SK-N-SH (cell line): ENCODE measurements around the gene IGFALS. TPM values are rescaled to one million over a fixed set of nuclear protein-coding genes. Genes with fewer than 3 reads are reported as not detected.

Experiments
- CTCF ChIA-PET: fragments of 300-600, 350-600 bp; formaldehyde crosslinking; extraction: SDS; loops from one replicate; lab custom pipeline; 2021; lab: Yijun Ruan, JAX
- POLR2A ChIA-PET: fragments of 350-600 bp; sonication (Branson Sonifier 250); formaldehyde crosslinking; extraction: SDS; loops from one replicate; lab custom pipeline; 2020; ENCODE audit warnings: antibody characterized with exemption, inconsistent platforms; lab: Yijun Ruan, JAX
- DNase-seq: peaks from one replicate; pipeline ENCODE4 v3.0.0; 2012
- H2AFZ ChIP-seq: fragments of 200-600 bp; sonication (generic); 2 replicates; pipeline ENCODE4 v1.8.1; 2016; ENCODE audit warnings: antibody characterized with exemption, mild to moderate bottlenecking, low read depth
- H3F3A ChIP-seq: fragments of 200-600 bp; sonication (generic); replicated peaks from 2 replicates; pipeline ENCODE3; 2016; ENCODE audit warnings: antibody characterized with exemption, mild to moderate bottlenecking; ENCODE audit not compliant: insufficient read depth
- H3K27ac ChIP-seq, 2 experiments: fragments of 200-500 bp in 1 of 2; fragments of 200-600 bp in 1 of 2; sonication (Bioruptor generic) in 1 of 2; sonication (generic), shearing (Covaris generic) in 1 of 2; 2 replicates each; pipeline versions ENCODE4 v1.5.1 to v1.6.1; 2014 to 2016; ENCODE audit warnings: low read depth in 2 of 2, inconsistent platforms in 1 of 2, low read length in 1 of 2, mild to moderate bottlenecking in 1 of 2, mixed read lengths in 1 of 2
- H3K27me3 ChIP-seq: fragments of 200-600 bp; sonication (generic), shearing (Covaris generic); 2 replicates; pipeline ENCODE4 v1.6.1; 2016; ENCODE audit warnings: mixed run types; ENCODE audit not compliant: insufficient read depth
- H3K36me3 ChIP-seq, 2 experiments: fragments of 200-500 bp in 1 of 2; fragments of 200-600 bp in 1 of 2; sonication (Bioruptor generic) in 1 of 2; sonication (generic) in 1 of 2; replicated peaks in 1 of 2; 2 replicates each; pipeline versions ENCODE3 to v1.5.1; 2014 to 2016; ENCODE audit warnings: low read length in 1 of 2, mild to moderate bottlenecking in 1 of 2; ENCODE audit not compliant: insufficient read depth in 2 of 2, control insufficient read depth in 1 of 2
- H3K4me1 ChIP-seq, 2 experiments: fragments of 200-500 bp in 1 of 2; fragments of 200-600 bp in 1 of 2; sonication (Bioruptor generic) in 1 of 2; sonication (generic), shearing (Covaris generic) in 1 of 2; 2 replicates each; pipeline versions ENCODE4 v1.5.1 to v1.6.1; 2014 to 2016; ENCODE audit warnings: low read depth in 1 of 2, low read length in 1 of 2, mixed run types in 1 of 2; ENCODE audit not compliant: insufficient read depth in 2 of 2, control insufficient read depth in 1 of 2
- H3K4me2 ChIP-seq: fragments of 200-600 bp; sonication (generic), shearing (Covaris generic); 2 replicates; pipeline ENCODE4 v1.6.1; 2017; ENCODE audit warnings: mixed run types
- H3K4me3 ChIP-seq, 2 experiments: fragments of 200-500 bp in 1 of 2; fragments of 200-600 bp in 1 of 2; sonication (Bioruptor generic) in 1 of 2; sonication (generic), shearing (Covaris generic) in 1 of 2; 2 replicates each; pipeline versions ENCODE4 v1.5.1 to v1.8.1; 2014 to 2016; ENCODE audit warnings: low read depth in 2 of 2, inconsistent platforms in 1 of 2, low read length in 1 of 2, mild to moderate bottlenecking in 1 of 2, mixed read lengths in 1 of 2, moderate library complexity in 1 of 2
- H3K79me2 ChIP-seq: fragments of 200-600 bp; sonication (generic); 2 replicates; pipeline ENCODE4 v1.8.1; 2017; ENCODE audit warnings: mild to moderate bottlenecking; ENCODE audit not compliant: insufficient read depth
- H3K9ac ChIP-seq: fragments of 200-600 bp; sonication (generic); 2 replicates; pipeline ENCODE4 v1.6.1; 2017; ENCODE audit warnings: mixed run types
- H3K9me2 ChIP-seq: fragments of 200-600 bp; sonication (generic); 2 replicates; pipeline ENCODE4 v1.6.1; 2017; ENCODE audit warnings: mixed run types
- H3K9me3 ChIP-seq: fragments of 200-600 bp; sonication (generic); 2 replicates; pipeline ENCODE4 v1.6.1; 2017; ENCODE audit warnings: mixed run types, mild to moderate bottlenecking, moderate library complexity
- H4K20me1 ChIP-seq: fragments of 200-600 bp; sonication (generic); 2 replicates; pipeline ENCODE4 v1.6.1; 2017; ENCODE audit warnings: mild to moderate bottlenecking, mixed run types; ENCODE audit not compliant: insufficient read depth
- EP300 ChIP-seq, 2 experiments: IDR thresholded peaks; 2 replicates each; pipeline versions ENCODE4 v1.4.0 to v1.6.1; 2012; ENCODE audit warnings: borderline replicate concordance in 1 of 2, low read depth in 1 of 2, low read length in 1 of 2
- EZH2phosphoT487 ChIP-seq: fragments of 200-600 bp; sonication (generic); IDR thresholded peaks from 2 replicates; pipeline ENCODE4 v1.6.1; 2017; ENCODE audit warnings: low read depth, mixed run types, mild to moderate bottlenecking, antibody characterized with exemption, moderate library complexity, borderline replicate concordance
- FOXJ3 ChIP-seq: sonication (generic); formaldehyde crosslinking; IDR thresholded peaks from 2 replicates; pipeline ENCODE4 v1.5.1; 2020; ENCODE audit warnings: mild to moderate bottlenecking, missing genetic modification reagents
- GABPA ChIP-seq: IDR thresholded peaks from 2 replicates; pipeline ENCODE4 v1.4.0; 2012; ENCODE audit warnings: low read depth, mild to moderate bottlenecking
- GATA2 ChIP-seq: sonication (generic); formaldehyde crosslinking; IDR thresholded peaks from 2 replicates; pipeline ENCODE4 v1.5.0; 2020; ENCODE audit warnings: mild to moderate bottlenecking, missing genetic modification reagents
- MEF2A ChIP-seq: IDR thresholded peaks from 2 replicates; pipeline ENCODE4 v1.4.0; 2012; ENCODE audit warnings: low read depth, borderline replicate concordance
- NFIC ChIP-seq: IDR thresholded peaks from 2 replicates; pipeline ENCODE4 v1.4.0; 2012; ENCODE audit warnings: borderline replicate concordance
- NRF1 ChIP-seq: IDR thresholded peaks from 2 replicates; pipeline ENCODE4 v1.6.1; 2012; ENCODE audit warnings: low read depth, mild to moderate bottlenecking, low read length
- REST ChIP-seq: IDR thresholded peaks from 2 replicates; pipeline ENCODE4 v1.6.1; 2012; ENCODE audit warnings: mild to moderate bottlenecking, low read depth, low read length, moderate library complexity
- RFX5 ChIP-seq: IDR thresholded peaks from 2 replicates; pipeline ENCODE4 v1.6.1; 2012; ENCODE audit warnings: mild to moderate bottlenecking, improper control_type of control experiment, low read length
- RXRA ChIP-seq: IDR thresholded peaks from 2 replicates; pipeline ENCODE4 v1.4.0; 2012; ENCODE audit warnings: low read depth, mild to moderate bottlenecking, borderline replicate concordance
- SMC3 ChIP-seq: IDR thresholded peaks from 2 replicates; pipeline ENCODE4 v1.6.1; 2012; ENCODE audit warnings: low read depth, low read length, improper control_type of control experiment
- USF2 ChIP-seq: fragments of 150-350 bp; IDR thresholded peaks from 2 replicates; pipeline ENCODE4 v1.6.1; 2017; ENCODE audit warnings: antibody characterized with exemption, low read length, low read depth, borderline replicate concordance
- YY1 ChIP-seq: IDR thresholded peaks from 2 replicates; pipeline ENCODE4 v1.4.0; 2012; ENCODE audit warnings: low read depth, mild to moderate bottlenecking
- ZBTB33 ChIP-seq: IDR thresholded peaks from 2 replicates; pipeline ENCODE4 v1.4.0; 2012; ENCODE audit warnings: low read depth, borderline replicate concordance
- WGBS: methylation state at CpG from one replicate; pipeline ENCODE4 v1.1.6; 2017; ENCODE audit warnings: low lambda C conversion rate; 5-methylcytosine and 5-hydroxymethylcytosine counted together
- polyA plus RNA-seq, 3 experiments: library from polyadenylated mRNA; depleted of rRNA; stranded (reverse); fragments of >200 nt; gene quantifications; 2 replicates each; pipeline ENCODE4 v1.2.3, GENCODE V29; 2012

Gene IGFALS
- polyA plus RNA-seq, 1 of the 3 experiments (the other 2 are of a cell fraction) = 0.02 TPM

- Histone ChIP-seq H3K36me3 (peaks cover 4 to 63% of the 10 kb centered on the region in 2 experiments), H4K20me1 (no peaks in the 10 kb centered on the region), H3K4me3 (no peak overlapping the region), H3K27me3 (no peaks in the 10 kb centered on the region), H3K4me1 (no peaks in the 10 kb centered on the region), H3K27ac (no peak overlapping the region), H3K79me2 (0 out of 2 replicates have a peak, but pooled peaks cover 3% of the 10 kb centered on the region), H3K4me2 (no peak overlapping the region), H3K9me3 (no peaks in the 10 kb centered on the region), H3K9me2 (no peaks in the 10 kb centered on the region), H3K9ac (no peak overlapping the region), H2AFZ (no peak overlapping the region), H3F3A (no peaks in the 10 kb centered on the region)
- POLR2A ChIA-PET = no interaction called here
- WGBS = 90% methylated on average over 17 of the region's 25 CpGs
- DNase-seq = no peak
- TF ChIP-seq EZH2phosphoT487 = no peak
- TF ChIP-seq FOXJ3 (CRISPR knock-in tag) = no peak
- no peak for TF ChIP-seq NRF1
- no peak for TF ChIP-seq SMC3
- CTCF ChIA-PET = interaction anchor here (0.7 kb wide), 1 partner anchor 21 kb away, joined by 3 read pairs; no protein-coding TSS in a partner anchor
These were observed 48.2 kb downstream of the IGFALS start for GRCh38 chr16:1745181-1745899.

DNA sequence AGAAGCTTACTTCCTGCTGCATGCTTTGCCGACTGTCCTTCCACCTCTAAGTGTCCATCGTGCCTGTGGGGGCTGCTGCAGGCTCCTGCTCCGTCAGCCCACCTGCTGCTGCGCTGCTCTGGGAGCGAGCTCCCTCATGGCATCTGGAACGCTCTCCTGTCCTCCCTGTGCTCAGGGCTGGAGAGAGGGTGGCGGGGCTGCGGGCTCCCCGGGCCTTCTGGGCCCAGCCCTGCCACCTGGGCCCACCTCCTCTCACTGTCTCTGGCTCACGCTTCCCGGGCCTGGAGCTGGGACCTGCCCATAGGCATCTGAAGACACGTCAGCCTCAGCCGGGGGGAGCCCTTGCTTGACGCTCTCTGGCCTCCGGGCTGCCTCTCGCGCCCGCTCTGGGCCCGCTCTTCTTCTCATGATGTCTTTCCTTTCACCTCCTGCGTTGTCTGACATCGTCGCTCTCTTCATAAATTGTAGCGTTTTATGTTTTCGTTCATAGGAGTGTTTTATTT lies 49.1 kb downstream of the IGFALS start:
- H3K4me2 ChIP-seq = no peak overlapping the region
- no peak for TF ChIP-seq YY1
- no peak for TF ChIP-seq EP300 (IDR thresholded peaks at IDR 0.05; ENCODE audit: borderline replicate concordance in 1 of 2, low read depth in 1 of 2, low read length in 1 of 2)
- TF ChIP-seq RFX5 = no peak
- no peak for TF ChIP-seq USF2
- TF ChIP-seq NFIC = no peak
- no peak for TF ChIP-seq GATA2 (CRISPR knock-in tag)
- no peak for TF ChIP-seq MEF2A
- TF ChIP-seq FOXJ3 (CRISPR knock-in tag) = no peak
- TF ChIP-seq RXRA = no peak
- no peak for TF ChIP-seq REST
- TF ChIP-seq SMC3 = no peak
- no peak for TF ChIP-seq GABPA
- no peak for TF ChIP-seq ZBTB33
- H3K27me3 ChIP-seq = no peaks in the 10 kb centered on the region
- no peak overlapping the region for H3K9ac ChIP-seq
- CTCF ChIA-PET = no interaction called here
- H3K4me3 ChIP-seq = no peak overlapping the region
- H3K9me3 ChIP-seq = no peaks in the 10 kb centered on the region
- H3K79me2 ChIP-seq = 0 out of 2 replicates have a peak, but pooled peaks cover 4% of the 10 kb centered on the region
- peaks cover 7% of the 10 kb centered on the region for H3F3A ChIP-seq
- H3K9me2 ChIP-seq = no peaks in the 10 kb centered on the region
- DNase-seq = no peak
- POLR2A ChIA-PET = no interaction called here
- H3K27ac ChIP-seq = no peak overlapping the region
- no peaks in the 10 kb centered on the region for H3K4me1 ChIP-seq
- H2AFZ ChIP-seq = no peak overlapping the region
- no peaks in the 10 kb centered on the region for H4K20me1 ChIP-seq
- 94% methylated on average over 16 of the region's 24 CpGs for WGBS
- peaks cover 4 to 58% of the 10 kb centered on the region in 2 experiments for H3K36me3 ChIP-seq
